ENCODE measurements around the gene HMGN1. TPM values are rescaled to one million over a fixed set of nuclear protein-coding genes. Genes with fewer than 3 reads are reported as not detected.

The HMGN1 gene
- total RNA-seq, 2 experiments from 2014 or later = 441 to 449 TPM

DNA sequence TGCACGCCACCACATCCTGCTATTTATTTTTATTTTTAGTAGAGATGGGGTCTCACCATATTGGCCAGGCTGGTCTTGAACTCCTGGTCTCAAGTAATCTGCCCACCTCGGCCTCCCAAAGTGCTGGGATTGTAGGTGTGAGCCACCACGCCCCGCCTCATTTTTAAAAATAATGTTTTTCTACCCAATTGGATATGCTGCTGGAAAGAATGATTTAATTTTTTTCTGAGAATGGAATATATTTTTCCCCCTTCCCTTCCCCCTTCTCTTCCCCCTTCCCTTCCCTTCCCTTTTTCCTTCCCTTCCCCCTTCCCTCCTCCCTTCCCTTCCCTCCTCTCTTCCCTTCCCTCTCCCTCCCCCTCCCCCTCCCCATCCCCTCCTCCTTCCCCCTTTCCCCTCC, 17.7 kb upstream of the HMGN1 start:
- no peak for DNase-seq
- ChIA-PET CTCF (no interaction called here), POLR2A (no interaction called here)
- Mint-ChIP-seq H3K27ac (no peak overlapping the region), H3K9me3 (no peaks in the 10 kb centered on the region), H3K4me1 (ENCODE audit: low read depth) (no peaks in the 10 kb centered on the region), H3K36me3 (no peaks in the 10 kb centered on the region), H3K4me3 (no peak overlapping the region), H3K27me3 (no peaks in the 10 kb centered on the region)
- intact Hi-C loops (cut with micrococcal nuclease) = no loop called here

DNA sequence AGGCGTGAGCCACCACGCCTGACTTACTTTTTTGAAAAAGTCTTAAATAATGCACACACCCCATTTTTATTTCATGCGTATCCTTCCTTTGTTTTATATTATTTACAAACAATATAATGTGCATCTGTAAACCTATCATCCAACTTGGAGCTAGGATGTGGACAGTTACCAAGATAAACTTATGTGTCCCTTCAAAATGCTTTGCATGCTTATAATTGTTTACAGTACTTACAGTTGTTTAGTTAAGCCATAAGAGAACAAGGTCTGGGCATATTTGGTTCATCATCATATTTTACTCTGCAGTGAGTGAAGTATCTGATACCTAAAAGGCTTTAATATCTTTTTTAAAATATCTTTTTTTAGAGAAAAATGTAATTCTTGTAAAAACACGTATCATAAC, 16.1 kb upstream of the HMGN1 start:
- H3K36me3 Mint-ChIP-seq = no peaks in the 10 kb centered on the region
- no peak overlapping the region for H3K27ac Mint-ChIP-seq
- CTCF ChIA-PET = no interaction called here
- no peak overlapping the region for H3K4me3 Mint-ChIP-seq
- no peaks in the 10 kb centered on the region for H3K4me1 Mint-ChIP-seq (ENCODE audit: low read depth)
- no peaks in the 10 kb centered on the region for H3K9me3 Mint-ChIP-seq
- DNase-seq = no peak
- POLR2A ChIA-PET = no interaction called here
- intact Hi-C loops (cut with micrococcal nuclease) = no loop called here
- no peaks in the 10 kb centered on the region for H3K27me3 Mint-ChIP-seq

DNA sequence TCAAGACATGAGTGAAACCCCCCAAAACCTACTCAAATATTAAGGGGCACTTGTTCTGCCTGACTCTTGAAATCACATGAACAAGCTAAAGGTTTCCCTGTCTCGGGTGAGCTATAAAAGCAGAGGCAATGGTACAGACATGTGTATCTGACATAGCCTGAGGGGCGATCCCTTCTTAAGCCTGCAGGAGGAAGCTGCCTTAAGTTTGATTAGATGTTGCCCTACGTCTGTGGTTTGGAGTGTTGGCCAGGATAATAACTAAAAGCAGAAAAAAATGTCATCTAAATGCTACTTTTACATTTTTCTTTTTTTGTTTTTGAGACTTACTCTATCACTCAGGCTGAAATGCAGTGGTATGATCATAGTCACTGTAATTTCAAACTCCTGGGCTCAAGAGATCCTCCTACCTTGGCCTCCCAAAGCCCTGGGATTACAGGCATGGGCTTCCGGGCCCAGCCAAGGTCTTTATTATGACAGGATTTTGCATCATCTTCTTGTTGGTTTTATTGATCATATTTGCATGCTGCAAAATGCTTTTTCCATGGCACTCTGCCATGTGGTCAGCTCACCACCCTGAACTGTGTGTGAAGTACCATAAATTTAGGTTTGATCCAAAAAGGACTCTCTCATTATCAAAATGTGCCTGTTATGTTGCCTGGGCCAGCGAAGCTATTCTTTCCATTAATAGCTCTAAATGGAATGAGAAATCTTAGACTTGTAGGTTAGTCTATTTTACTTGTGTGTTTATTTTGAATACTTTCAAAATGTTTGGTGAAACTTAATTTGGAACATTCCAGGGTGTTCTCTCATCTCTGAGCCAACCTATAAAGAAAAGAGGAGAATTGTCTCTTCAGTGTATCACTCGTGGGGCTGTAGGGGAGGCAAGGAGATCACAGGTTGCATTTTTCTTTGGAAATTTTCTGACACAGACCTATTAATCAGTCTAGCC, 15.0 kb upstream of the HMGN1 start:
- ChIA-PET CTCF (interaction anchor here (0.7 kb wide), 1 partner anchor 124 kb away, joined by 3 read pairs; no protein-coding TSS in a partner anchor), POLR2A (no interaction called here)
- Mint-ChIP-seq H3K27ac (no peak overlapping the region), H3K4me3 (no peak overlapping the region), H3K27me3 (no peaks in the 10 kb centered on the region), H3K9me3 (no peaks in the 10 kb centered on the region), H3K36me3 (no peaks in the 10 kb centered on the region), H3K4me1 (ENCODE audit: low read depth) (no peaks in the 10 kb centered on the region)
- DNase-seq = no peak
- intact Hi-C loops (cut with micrococcal nuclease) = no loop called here

DNA sequence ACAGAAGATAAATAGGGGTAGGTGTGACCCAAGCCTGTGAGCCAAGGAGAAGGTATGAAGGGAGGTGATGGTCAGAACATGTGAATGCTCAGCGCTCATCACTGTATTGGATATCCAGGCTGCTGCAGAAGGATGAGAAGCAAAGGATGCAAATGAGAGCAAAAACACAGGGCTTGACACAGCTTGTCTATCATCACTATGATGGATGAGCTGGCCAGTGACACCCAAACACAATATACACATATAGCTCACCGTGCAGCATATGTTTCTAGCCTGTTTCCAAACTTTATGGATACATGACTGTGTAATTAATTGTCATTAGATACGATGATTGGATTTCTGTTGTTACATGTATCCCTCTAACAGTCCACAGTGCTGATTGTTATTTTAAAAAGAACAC, 13.8 kb upstream of the HMGN1 start:
- no peak overlapping the region for H3K4me3 Mint-ChIP-seq
- H3K27ac Mint-ChIP-seq = no peak overlapping the region
- DNase-seq = no peak
- intact Hi-C loops (cut with micrococcal nuclease) = no loop called here
- H3K36me3 Mint-ChIP-seq = no peaks in the 10 kb centered on the region
- H3K4me1 Mint-ChIP-seq (ENCODE audit: low read depth) = no peaks in the 10 kb centered on the region
- no peaks in the 10 kb centered on the region for H3K9me3 Mint-ChIP-seq
- POLR2A ChIA-PET = no interaction called here
- H3K27me3 Mint-ChIP-seq = no peaks in the 10 kb centered on the region
- CTCF ChIA-PET = no interaction called here

DNA sequence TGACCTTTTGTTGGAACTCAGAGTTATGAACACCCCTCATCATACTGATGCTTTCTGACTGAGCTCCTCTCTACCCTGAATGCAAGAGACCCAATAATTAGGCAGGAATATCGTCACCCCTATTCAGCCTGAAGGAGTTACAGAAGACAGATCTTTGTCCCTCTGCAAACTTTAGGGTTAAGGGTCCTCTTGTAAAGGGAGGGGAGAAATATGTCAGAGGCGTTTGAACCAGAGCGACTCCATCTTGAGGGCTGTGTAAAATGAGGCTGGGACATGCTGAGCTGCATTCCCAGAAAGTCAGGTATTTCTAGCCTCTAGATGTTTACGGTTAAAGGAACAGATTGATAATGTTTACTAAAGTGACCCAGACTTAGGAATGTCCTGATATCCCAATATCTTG, 10.5 kb upstream of the HMGN1 start:
- no peaks in the 10 kb centered on the region for H3K4me1 Mint-ChIP-seq (ENCODE audit: low read depth)

DNA sequence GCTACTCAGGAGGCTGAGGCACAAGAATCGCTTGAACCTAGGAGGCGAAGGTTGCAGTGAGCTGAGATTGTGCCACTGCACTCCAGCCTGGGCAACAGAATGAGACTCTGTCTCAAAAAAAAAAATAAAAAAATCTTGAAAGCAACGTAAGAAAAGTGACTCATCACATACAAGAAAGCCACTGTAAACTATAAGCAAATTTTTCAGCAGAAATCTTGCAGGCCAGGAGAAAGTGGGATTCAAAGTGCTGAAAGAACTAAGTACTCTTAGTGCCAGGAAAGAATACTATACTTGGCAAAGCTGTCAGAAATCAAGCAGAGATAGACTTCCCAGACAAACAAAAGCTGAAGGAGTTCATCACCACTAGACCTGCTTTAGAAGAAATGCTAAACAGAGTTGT, 4.4 kb upstream of the HMGN1 start:
- Mint-ChIP-seq H3K27me3 (peaks cover 4% of the 10 kb centered on the region), H3K36me3 (peaks cover 1% of the 10 kb centered on the region), H3K4me3 (no peak overlapping the region), H3K4me1 (ENCODE audit: low read depth) (peaks cover 5% of the 10 kb centered on the region), H3K27ac (no peak overlapping the region), H3K9me3 (no peaks in the 10 kb centered on the region)
- DNase-seq = no peak
- POLR2A ChIA-PET = no interaction called here
- CTCF ChIA-PET = no interaction called here
- intact Hi-C loops (cut with micrococcal nuclease) = no loop called here

More for the DNA sequence above, 10.5 kb upstream of the HMGN1 start:
- no peaks in the 10 kb centered on the region for H3K36me3 Mint-ChIP-seq
- peaks cover 1% of the 10 kb centered on the region for H3K27me3 Mint-ChIP-seq
- intact Hi-C loops (cut with micrococcal nuclease) = no loop called here
- no peak overlapping the region for H3K4me3 Mint-ChIP-seq
- H3K27ac Mint-ChIP-seq = no peak overlapping the region
- CTCF ChIA-PET = no interaction called here
- POLR2A ChIA-PET = interaction anchor here (1.0 kb wide), 1 partner anchor 14 kb away, joined by 3 read pairs; no protein-coding TSS in a partner anchor
- H3K9me3 Mint-ChIP-seq = no peaks in the 10 kb centered on the region
- DNase-seq = no peak

DNA sequence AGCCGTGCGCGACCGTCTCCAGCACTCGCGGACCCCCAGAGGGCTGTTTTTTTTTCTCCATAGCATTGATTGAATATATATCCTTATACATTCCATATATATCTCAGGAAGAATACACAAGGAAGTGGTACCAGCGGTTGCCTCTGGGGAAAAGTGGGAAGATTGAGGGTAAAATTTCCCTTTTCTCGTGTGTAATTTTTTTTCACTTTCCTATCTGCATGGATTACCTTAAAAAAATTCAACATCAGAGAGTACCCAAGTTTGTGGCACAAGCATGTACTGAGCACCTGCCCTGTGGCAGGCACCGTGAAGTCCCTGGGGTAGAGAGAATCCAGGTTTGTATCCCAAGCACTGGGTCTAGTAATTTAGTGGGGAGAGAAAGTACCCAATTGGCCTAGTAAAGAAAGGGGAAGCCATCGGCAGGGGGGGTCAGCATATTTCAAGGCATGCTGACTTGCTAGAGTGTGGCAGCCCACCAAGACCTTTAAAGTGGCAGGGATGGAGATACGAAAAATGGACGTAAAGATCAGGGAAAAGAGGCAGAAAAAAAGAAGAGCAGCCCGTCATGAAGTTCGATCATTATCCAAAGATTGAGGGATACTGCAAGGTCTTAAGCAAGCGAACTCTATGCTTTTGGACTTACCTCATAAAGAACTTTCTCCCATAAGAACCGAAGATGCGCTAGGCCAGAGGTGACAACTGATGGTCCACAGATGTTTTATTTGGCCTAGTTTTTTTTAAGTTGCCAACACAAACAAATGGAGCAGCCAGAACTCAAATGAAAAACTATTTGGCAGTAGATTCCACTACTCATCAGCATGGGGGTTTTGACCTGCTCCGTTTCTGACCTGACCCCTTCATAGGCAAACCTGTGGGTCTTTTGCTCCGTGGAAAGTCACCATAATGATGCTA, 1.5 kb upstream of the HMGN1 start:
- POLR2A ChIA-PET = interaction anchor here (2.3 to 3.7 kb wide), 4 partner anchors 30 to 167 kb away, joined by 11 to 56 read pairs (median 25); partner anchors contain the start of genes BRWD1 and PSMG1

DNA sequence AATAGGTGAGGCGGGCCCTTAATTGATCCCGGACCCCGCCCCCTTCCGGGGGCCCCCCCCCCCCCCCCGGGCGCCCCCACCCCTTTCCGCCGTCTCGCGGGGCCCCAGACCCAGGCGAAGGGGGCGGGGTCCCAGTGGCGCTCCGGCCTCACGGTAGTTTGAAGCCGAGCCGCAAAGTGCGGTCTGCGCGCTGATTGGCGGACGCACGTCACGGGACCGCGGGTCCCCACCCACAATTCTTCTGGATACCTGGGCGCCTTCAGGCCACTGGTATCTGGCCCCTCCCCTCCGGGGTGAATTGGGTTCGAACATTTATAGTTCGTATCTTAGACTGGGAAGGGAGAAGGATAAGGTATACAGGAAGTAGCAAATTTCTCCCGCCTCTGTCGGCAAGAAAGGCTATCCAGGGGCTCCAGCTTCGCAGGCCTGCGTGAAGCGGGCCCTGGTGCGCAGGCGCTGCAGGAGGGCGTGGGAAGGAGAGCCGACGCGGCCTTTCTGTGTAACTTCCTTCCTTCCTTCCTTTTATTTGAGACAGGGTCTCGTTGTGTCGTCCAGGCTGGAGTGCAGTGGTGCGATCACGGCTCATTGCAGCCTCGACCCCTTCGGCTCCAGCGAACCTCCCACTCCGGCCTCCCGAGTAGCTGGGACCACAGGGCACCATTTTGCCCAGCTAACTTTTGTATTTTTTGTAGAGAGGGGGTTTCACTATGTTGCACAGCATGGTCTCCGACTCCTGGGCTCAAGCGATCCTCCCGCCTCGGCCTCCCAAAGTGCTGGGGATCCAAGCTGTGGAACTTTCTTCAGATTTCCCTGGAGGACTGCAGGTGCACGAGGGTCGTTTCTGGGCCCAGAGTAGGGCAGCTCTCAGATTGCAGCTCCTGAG, 564 bp upstream of the HMGN1 start:
- Mint-ChIP-seq H3K4me3 (peak overlapping the region; percentile 98), H3K27me3 (peaks cover 2% of the 10 kb centered on the region), H3K4me1 (ENCODE audit: low read depth) (peaks cover 31% of the 10 kb centered on the region), H3K9me3 (no peaks in the 10 kb centered on the region), H3K27ac (peak overlapping the region; percentile 100), H3K36me3 (peaks cover 29% of the 10 kb centered on the region)
- ChIA-PET POLR2A (interaction anchor here (2.3 to 3.7 kb wide), 4 partner anchors 31 to 166 kb away, joined by 11 to 56 read pairs (median 25); partner anchors contain the start of genes BRWD1 and PSMG1), CTCF (interaction anchor here (1.0 to 2.3 kb wide), 4 partner anchors 31 to 38 kb away, joined by 3 to 7 read pairs (median 6); a partner anchor contains a TSS)
- DNase-seq = peak; percentile 98
- intact Hi-C loops (cut with micrococcal nuclease) = loop anchor here (1.0 to 10.0 kb wide), 6 partner anchors 31 to 1785 kb away; partner anchors contain the start of gene PSMG1

More for the DNA sequence above, 1.5 kb upstream of the HMGN1 start:
- Mint-ChIP-seq H3K36me3 (peaks cover 22% of the 10 kb centered on the region), H3K9me3 (no peaks in the 10 kb centered on the region), H3K4me1 (ENCODE audit: low read depth) (peaks cover 26% of the 10 kb centered on the region), H3K27me3 (peaks cover 2% of the 10 kb centered on the region), H3K4me3 (peak overlapping the region; percentile 98), H3K27ac (peak overlapping the region; percentile 100)
- CTCF ChIA-PET = interaction anchor here (1.0 to 1.7 kb wide), 3 partner anchors 30 to 37 kb away, joined by 3 to 7 read pairs (median 5); a partner anchor contains a TSS
- DNase-seq = no peak
- intact Hi-C loops (cut with micrococcal nuclease) = no loop called here

DNA sequence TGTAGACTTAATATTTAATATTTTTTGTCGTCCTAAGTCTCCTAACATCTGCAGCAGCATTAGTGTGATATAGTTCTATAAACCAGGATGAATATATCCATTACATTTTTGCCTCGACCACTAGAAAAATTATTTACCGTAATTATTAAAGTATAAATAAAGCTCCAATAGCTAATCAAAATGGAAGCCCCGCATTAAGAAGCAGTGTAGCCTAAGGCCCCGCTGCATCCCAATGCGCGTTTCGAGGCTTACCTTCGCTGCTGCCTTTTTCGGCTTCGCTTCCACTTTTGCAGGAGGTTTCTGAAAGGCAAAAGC, 891 bp downstream of the HMGN1 start:
- Mint-ChIP-seq H3K27ac (peak overlapping the region; percentile 90), H3K4me3 (peak overlapping the region; percentile 80), H3K27me3 (peaks cover 2% of the 10 kb centered on the region), H3K9me3 (no peaks in the 10 kb centered on the region), H3K36me3 (peaks cover 39% of the 10 kb centered on the region), H3K4me1 (ENCODE audit: low read depth) (peaks cover 33% of the 10 kb centered on the region)
- intact Hi-C loops (cut with micrococcal nuclease) = loop anchor here (10.0 kb wide), 1 partner anchor 1783 kb away; no protein-coding TSS in a partner anchor
- POLR2A ChIA-PET = interaction anchor here (0.9 to 3.7 kb wide), 5 partner anchors 31 to 165 kb away, joined by 3 to 56 read pairs (median 23); partner anchors contain the start of genes BRWD1 and PSMG1
- CTCF ChIA-PET = interaction anchor here (1.0 to 2.3 kb wide), 5 partner anchors 10 to 165 kb away, joined by 3 to 14 read pairs (median 3); partner anchors contain the start of gene PSMG1
- DNase-seq = no peak

DNA sequence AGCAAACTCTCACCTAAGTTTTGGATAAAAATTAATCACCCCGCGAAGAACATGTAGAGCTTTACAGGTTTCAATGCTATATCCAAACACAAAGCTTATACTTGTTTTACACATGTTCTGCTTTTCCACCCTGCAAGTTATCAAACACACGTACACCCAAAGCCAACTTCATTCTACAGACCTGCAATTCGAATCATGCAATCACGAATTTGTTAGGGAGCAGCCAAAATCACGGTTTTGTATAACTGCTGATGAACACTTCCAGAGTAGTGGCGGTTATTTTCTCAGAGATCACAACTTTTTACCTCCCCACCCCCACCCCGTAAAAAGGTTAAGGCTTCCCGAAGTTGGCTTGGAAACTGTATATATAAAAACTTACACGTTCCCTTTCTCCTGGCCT, 1.4 kb downstream of the HMGN1 start:
- ChIA-PET POLR2A (interaction anchor here (0.9 to 3.7 kb wide), 5 partner anchors 31 to 164 kb away, joined by 3 to 56 read pairs (median 11); partner anchors contain the start of genes BRWD1 and PSMG1), CTCF (interaction anchor here (0.9 to 2.3 kb wide), 5 partner anchors 10 to 164 kb away, joined by 3 to 14 read pairs (median 3); partner anchors contain the start of genes LCA5L and PSMG1)
- Mint-ChIP-seq H3K36me3 (peaks cover 40% of the 10 kb centered on the region), H3K27me3 (peaks cover 2% of the 10 kb centered on the region), H3K4me3 (peak overlapping the region; percentile 80), H3K27ac (peak overlapping the region; percentile 90), H3K9me3 (no peaks in the 10 kb centered on the region), H3K4me1 (ENCODE audit: low read depth) (peaks cover 33% of the 10 kb centered on the region)
- intact Hi-C loops (cut with micrococcal nuclease) = loop anchor here (10.0 kb wide), 1 partner anchor 1783 kb away; no protein-coding TSS in a partner anchor
- no peak for DNase-seq

Measured in activated CD4-positive, alpha-beta memory T cell treated with anti-CD3 and anti-CD28 coated beads for 36 hours (primary cell).